DND-41 (cell line): ENCODE data around the gene STT3B.

ENCODE experiments used
- ATAC-seq: fragments of 200-7000 bp; cut with Tn5 transposase; 3 replicates; pipeline ENCODE4 v1.9.1; 2021; ENCODE audit warnings: low read depth; ENCODE audit not compliant: insufficient read depth
- DNase-seq: peaks from one replicate; pipeline ENCODE4 v3.0.0-alpha.2; 2020
- H2AFZ ChIP-seq: 2 replicates; pipeline ENCODE4 v1.6.0; 2012; ENCODE audit warnings: low read depth, low read length
- H3K27ac ChIP-seq: 2 replicates; pipeline ENCODE4 v1.5.1; 2012; ENCODE audit warnings: low read length, inconsistent platforms
- H3K27me3 ChIP-seq: fragments of 200-600 bp; sonication (generic); 2 replicates; pipeline ENCODE4 v1.6.0; 2012; ENCODE audit warnings: low read length, mild to moderate bottlenecking, inconsistent platforms; ENCODE audit not compliant: insufficient read depth, poor library complexity
- H3K36me3 ChIP-seq: 2 replicates; pipeline ENCODE4 v1.5.1; 2012; ENCODE audit warnings: low read length, inconsistent platforms; ENCODE audit not compliant: insufficient read depth
- H3K4me1 ChIP-seq: 2 replicates; pipeline ENCODE4 v1.5.1; 2012; ENCODE audit warnings: mild to moderate bottlenecking, low read length; ENCODE audit not compliant: insufficient read depth
- H3K4me2 ChIP-seq: 2 replicates; pipeline ENCODE4 v1.6.0; 2012; ENCODE audit warnings: mild to moderate bottlenecking, moderate library complexity, low read length, inconsistent platforms; ENCODE audit not compliant: insufficient read depth
- H3K4me3 ChIP-seq, 2 experiments: fragments of 200-600 bp in 1 of 2; shearing (Covaris generic) in 1 of 2; 2 replicates each; pipeline ENCODE4 v1.5.1; 2012 to 2016; ENCODE audit warnings: inconsistent platforms in 2 of 2, low read length in 2 of 2, mild to moderate bottlenecking in 2 of 2, low read depth in 1 of 2, moderate library complexity in 1 of 2
- H3K79me2 ChIP-seq: 2 replicates; pipeline ENCODE4 v1.6.0; 2012; ENCODE audit warnings: low read length, inconsistent platforms; ENCODE audit not compliant: insufficient read depth
- H3K9ac ChIP-seq: 2 replicates; pipeline ENCODE4 v1.6.0; 2012; ENCODE audit warnings: low read depth, mild to moderate bottlenecking, inconsistent platforms, low read length, moderate library complexity
- H3K9me3 ChIP-seq: 2 replicates; pipeline ENCODE4 v1.5.1; 2012; ENCODE audit warnings: low read length, moderate library complexity, mild to moderate bottlenecking, inconsistent platforms; ENCODE audit not compliant: insufficient read depth, severe bottlenecking
- H4K20me1 ChIP-seq: 2 replicates; pipeline ENCODE4 v1.6.0; 2012; ENCODE audit warnings: low read length; ENCODE audit not compliant: insufficient read depth
- EZH2 ChIP-seq: IDR thresholded peaks from 3 replicates; pipeline ENCODE4 v1.6.1; 2012; ENCODE audit warnings: borderline replicate concordance, low read depth, mild to moderate bottlenecking, moderate library complexity, low read length, inconsistent platforms; ENCODE audit not compliant: severe bottlenecking
- TF ChIP-seq, protein P1 (sequence below): IDR thresholded peaks from 2 replicates; pipeline ENCODE4 v1.5.1; 2012; ENCODE audit warnings: borderline replicate concordance, low read length, moderate library complexity, mild to moderate bottlenecking; ENCODE audit not compliant: poor library complexity, severe bottlenecking; ENCODE audit errors: extremely low read depth

The STT3B gene

DNA sequence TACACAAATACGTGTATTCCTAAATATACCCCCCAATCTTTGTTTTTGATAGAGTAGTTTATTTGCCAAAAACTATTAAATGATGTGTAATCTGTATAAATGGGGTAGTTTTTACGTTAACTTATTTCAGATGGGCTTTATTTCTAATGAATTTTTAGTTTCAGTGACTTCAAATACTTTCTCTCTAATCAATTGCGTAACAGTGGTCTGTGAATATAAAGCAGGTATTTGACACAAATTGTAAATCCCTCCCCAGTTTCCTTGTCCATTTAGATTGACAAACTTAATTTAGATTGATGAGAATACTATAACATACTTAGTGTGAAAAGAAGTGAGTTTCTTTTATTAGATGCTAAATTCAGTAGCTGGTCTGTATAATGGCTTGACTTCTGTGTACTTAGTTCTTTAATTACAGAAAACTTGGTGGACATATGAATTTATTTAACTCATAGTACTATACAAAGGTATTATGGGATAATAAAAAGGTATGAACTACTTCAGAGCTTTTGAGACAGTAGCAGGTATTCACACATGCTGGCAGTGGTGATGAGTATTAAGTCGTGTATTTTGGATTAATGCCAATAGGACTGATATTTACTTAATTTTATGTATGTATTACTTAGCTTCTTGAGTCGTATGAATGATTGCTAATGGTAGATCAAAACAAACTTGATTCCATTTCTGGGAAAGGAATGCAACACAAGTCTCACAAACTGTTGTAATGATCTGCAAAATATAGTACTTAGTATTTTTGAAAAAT is 81.6 kb downstream of the STT3B start:
- no peak overlapping the region for H2AFZ ChIP-seq
- DNase-seq (no peak), ATAC-seq (no peak)
- peaks cover 15% of the 10 kb centered on the region; the same call in 1 of the 2 replicates for H4K20me1 ChIP-seq
- H3K27ac ChIP-seq: no peak overlapping the region
- H3K4me2 ChIP-seq: no peak overlapping the region
- H3K9me3 ChIP-seq: no peaks in the 10 kb centered on the region
- TF ChIP-seq EZH2: no peak
- TF ChIP-seq, protein P1, sequence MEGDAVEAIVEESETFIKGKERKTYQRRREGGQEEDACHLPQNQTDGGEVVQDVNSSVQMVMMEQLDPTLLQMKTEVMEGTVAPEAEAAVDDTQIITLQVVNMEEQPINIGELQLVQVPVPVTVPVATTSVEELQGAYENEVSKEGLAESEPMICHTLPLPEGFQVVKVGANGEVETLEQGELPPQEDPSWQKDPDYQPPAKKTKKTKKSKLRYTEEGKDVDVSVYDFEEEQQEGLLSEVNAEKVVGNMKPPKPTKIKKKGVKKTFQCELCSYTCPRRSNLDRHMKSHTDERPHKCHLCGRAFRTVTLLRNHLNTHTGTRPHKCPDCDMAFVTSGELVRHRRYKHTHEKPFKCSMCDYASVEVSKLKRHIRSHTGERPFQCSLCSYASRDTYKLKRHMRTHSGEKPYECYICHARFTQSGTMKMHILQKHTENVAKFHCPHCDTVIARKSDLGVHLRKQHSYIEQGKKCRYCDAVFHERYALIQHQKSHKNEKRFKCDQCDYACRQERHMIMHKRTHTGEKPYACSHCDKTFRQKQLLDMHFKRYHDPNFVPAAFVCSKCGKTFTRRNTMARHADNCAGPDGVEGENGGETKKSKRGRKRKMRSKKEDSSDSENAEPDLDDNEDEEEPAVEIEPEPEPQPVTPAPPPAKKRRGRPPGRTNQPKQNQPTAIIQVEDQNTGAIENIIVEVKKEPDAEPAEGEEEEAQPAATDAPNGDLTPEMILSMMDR: no peak
- peaks cover 81% of the 10 kb centered on the region for H3K79me2 ChIP-seq
- H3K4me3 ChIP-seq: no peak overlapping the region
- no peaks in the 10 kb centered on the region for H3K4me1 ChIP-seq
- no peak overlapping the region for H3K9ac ChIP-seq
- H3K27me3 ChIP-seq: no peaks in the 10 kb centered on the region
- H3K36me3 ChIP-seq: peaks cover 76% of the 10 kb centered on the region

DNA sequence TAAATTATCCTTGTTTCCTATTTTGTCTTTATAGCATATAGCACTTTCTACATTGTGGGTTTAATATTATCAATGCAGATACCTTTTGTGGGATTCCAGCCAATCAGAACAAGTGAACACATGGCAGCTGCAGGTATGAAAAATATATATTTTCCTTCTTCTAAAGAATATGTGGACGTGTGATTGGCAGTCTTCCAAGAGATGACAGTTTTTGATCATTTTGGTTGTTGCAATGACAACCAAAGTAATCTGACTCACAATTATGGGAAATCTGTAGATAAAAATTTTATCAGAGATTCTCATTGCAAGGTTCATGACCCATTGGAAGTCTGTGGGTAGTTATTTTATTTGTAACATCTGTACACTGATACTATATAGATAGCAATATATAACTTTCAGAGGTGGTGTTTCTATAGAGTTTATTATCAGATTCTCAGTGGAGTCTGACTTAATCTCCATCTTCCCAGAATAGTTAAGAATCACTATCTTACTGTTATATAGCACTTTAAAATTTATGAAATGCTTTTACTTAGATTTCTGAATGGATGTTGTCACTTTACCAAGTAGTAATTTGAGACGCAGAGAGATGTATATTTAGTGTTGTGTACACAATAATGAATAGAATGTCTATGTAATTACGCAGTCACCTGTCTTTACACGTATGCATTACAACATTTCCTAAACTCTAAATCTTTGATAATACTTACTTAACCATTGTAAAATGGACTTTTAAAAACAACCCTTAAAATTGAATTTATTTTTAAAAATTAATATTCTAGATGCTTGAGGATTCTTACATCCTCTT is 82.5 kb downstream of the STT3B start:
- Histone ChIP-seq H3K9me3 (no peaks in the 10 kb centered on the region), H3K4me1 (no peaks in the 10 kb centered on the region), H2AFZ (no peak overlapping the region), H3K27ac (no peak overlapping the region), H3K4me3 (no peak overlapping the region), H3K36me3 (peaks cover 81% of the 10 kb centered on the region), H3K9ac (no peak overlapping the region), H3K79me2 (peaks cover 72% of the 10 kb centered on the region), H3K4me2 (no peak overlapping the region), H3K27me3 (no peaks in the 10 kb centered on the region), H4K20me1 (peaks cover 15% of the 10 kb centered on the region; the same call in 1 of the 2 replicates)
- no peak for TF ChIP-seq EZH2
- TF ChIP-seq, protein P1: no peak
- ATAC-seq: no peak
- no peak for DNase-seq

DNA sequence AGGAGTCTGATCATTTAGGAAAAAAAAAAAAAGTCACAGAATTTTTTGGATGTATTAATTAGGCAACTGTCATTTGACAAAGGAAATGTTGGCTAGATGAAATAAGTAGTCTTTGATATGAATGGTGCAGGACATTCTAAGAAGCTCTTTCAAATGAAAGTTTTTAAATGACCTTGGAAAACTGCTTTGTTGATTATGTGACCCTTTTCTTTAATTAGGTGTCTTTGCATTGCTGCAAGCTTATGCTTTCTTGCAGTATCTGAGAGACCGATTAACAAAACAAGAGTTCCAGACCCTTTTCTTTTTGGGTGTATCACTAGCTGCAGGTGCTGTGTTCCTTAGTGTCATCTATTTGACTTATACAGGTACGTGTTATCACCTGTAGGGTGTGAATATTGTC is 84.0 kb downstream of the STT3B start:
- Histone ChIP-seq H4K20me1 (peaks cover 15% of the 10 kb centered on the region; the same call in 1 of the 2 replicates), H2AFZ (no peak overlapping the region), H3K4me2 (no peak overlapping the region), H3K36me3 (peaks cover 79% of the 10 kb centered on the region), H3K27me3 (no peaks in the 10 kb centered on the region), H3K9ac (no peak overlapping the region), H3K4me3 (no peak overlapping the region), H3K79me2 (peaks cover 61% of the 10 kb centered on the region), H3K4me1 (no peaks in the 10 kb centered on the region), H3K27ac (no peak overlapping the region), H3K9me3 (no peaks in the 10 kb centered on the region)
- TF ChIP-seq EZH2: no peak
- TF ChIP-seq, protein P1: no peak
- no peak for DNase-seq
- ATAC-seq: no peak
